PC-3 (cell line): Measurements from ENCODE around the gene DGKZ. TPM values are rescaled to one million over a fixed set of nuclear protein-coding genes. Genes with fewer than 3 reads are reported as not detected.

ENCODE experiments used
- ATAC-seq: fragments of 200-7000 bp; cut with Tn5 transposase; 2 replicates; pipeline ENCODE4 v1.9.1; 2020; ENCODE audit warnings: mild to moderate bottlenecking, moderate library complexity
- BruUV-seq: library from RNA; stranded (reverse); fragments of 400-500 nt; replicated peaks from 2 replicates; lab custom pipeline; 2021; lab: Mats Ljungman, UMichigan
- CTCF ChIA-PET: fragments of 300-600 bp; sonication (Branson Sonifier 250); formaldehyde crosslinking; loops from one replicate; lab custom pipeline; 2022; ENCODE audit warnings: antibody characterized with exemption; lab: Charles Lee
- POLR2A ChIA-PET: fragments of 300-600 bp; sonication (Branson Sonifier 250); formaldehyde crosslinking; loops from one replicate; lab custom pipeline; 2022; ENCODE audit warnings: antibody characterized with exemption; ENCODE audit not compliant: unreplicated experiment; lab: Charles Lee
- DNase-seq: peaks from one replicate; pipeline ENCODE4 v3.0.0-alpha.2; 2015
- H2AFZ ChIP-seq: fragments of 300-600 bp; sonication (generic); 2 replicates; pipeline ENCODE4 v1.6.0; 2016; ENCODE audit warnings: antibody characterized with exemption, low read length
- H3F3A ChIP-seq: fragments of 300-600 bp; sonication (generic); one replicate; pipeline ENCODE4 v1.6.0; 2017; ENCODE audit warnings: antibody characterized with exemption, low read length, control low read depth, mild to moderate bottlenecking; ENCODE audit not compliant: unreplicated experiment
- H3K27ac ChIP-seq: fragments of 300-600 bp; sonication (generic); 2 replicates; pipeline ENCODE4 v1.5.1; 2016; ENCODE audit warnings: mild to moderate bottlenecking, low read length
- H3K27me3 ChIP-seq: fragments of 300-600 bp; sonication (generic); 2 replicates; pipeline ENCODE4 v1.6.1; 2016; ENCODE audit warnings: low read length, mixed read lengths
- H3K36me3 ChIP-seq: fragments of 300-600 bp; sonication (generic); 2 replicates; pipeline ENCODE4 v1.6.1; 2016; ENCODE audit warnings: low read depth, mixed run types, low read length, mixed read lengths
- H3K4me1 ChIP-seq: fragments of 300-600 bp; sonication (generic); 2 replicates; pipeline ENCODE4 v1.5.1; 2016; ENCODE audit warnings: low read length; ENCODE audit not compliant: insufficient read depth
- H3K4me2 ChIP-seq: fragments of 300-600 bp; sonication (generic); 2 replicates; pipeline ENCODE4 v1.6.0; 2016; ENCODE audit warnings: low read length
- H3K4me3 ChIP-seq: fragments of 300-600 bp; sonication (generic); 2 replicates; pipeline ENCODE4 v1.5.1; 2016; ENCODE audit warnings: mild to moderate bottlenecking, low read length, mixed read lengths
- H3K79me2 ChIP-seq: fragments of 300-600 bp; sonication (generic); 2 replicates; pipeline ENCODE4 v1.6.1; 2017; ENCODE audit warnings: low read length, mixed read lengths
- H3K9ac ChIP-seq: fragments of 300-600 bp; sonication (generic); 2 replicates; pipeline ENCODE4 v1.6.0; 2016; ENCODE audit warnings: mild to moderate bottlenecking, low read length
- H3K9me2 ChIP-seq: fragments of 300-600 bp; sonication (generic); replicated peaks from 2 replicates; pipeline ENCODE4 v1.6.1; 2016; ENCODE audit warnings: mixed run types, low read length, mixed read lengths
- H3K9me3 ChIP-seq: fragments of 300-600 bp; sonication (generic); 2 replicates; pipeline ENCODE4 v1.6.1; 2016; ENCODE audit warnings: low read length, mixed read lengths
- H4K20me1 ChIP-seq: fragments of 300-600 bp; sonication (generic); 2 replicates; pipeline ENCODE4 v1.6.1; 2016; ENCODE audit warnings: low read length, mixed read lengths
- CTCF ChIP-seq: fragments of 300-600 bp; sonication (generic); conservative IDR thresholded peaks from 2 replicates; pipeline ENCODE4 v1.5.1; 2017; ENCODE audit warnings: antibody characterized with exemption, low read depth, mild to moderate bottlenecking, low read length
- EZH2 ChIP-seq: fragments of 300-600 bp; sonication (generic); IDR thresholded peaks from one replicate; pipeline ENCODE4 v1.6.1; 2017; ENCODE audit warnings: antibody characterized with exemption, mild to moderate bottlenecking, low read length; ENCODE audit not compliant: unreplicated experiment
- EZH2phosphoT487 ChIP-seq: fragments of 300-600 bp; sonication (generic); IDR thresholded peaks from 2 replicates; pipeline ENCODE4 v1.6.1; 2018; ENCODE audit warnings: mild to moderate bottlenecking, antibody characterized with exemption, low read length, borderline replicate concordance
- intact Hi-C: fragments of 100-400 bp; cut with micrococcal nuclease; formaldehyde crosslinking; loops from 2 replicates; pipeline ENCODE4 v1.9.0; 2023
- total RNA-seq: library from RNA; depleted of rRNA; stranded (reverse); fragments of >200 nt; gene quantifications from 2 replicates; pipeline ENCODE4 v1.2.3, GENCODE V29; 2014

DGKZ gene
- total RNA-seq, 1 experiment from 2014 or later, result 70.2 TPM

- no peak overlapping the region for H3K27ac ChIP-seq
- POLR2A ChIA-PET, result interaction anchor here (0.6 kb wide), 1 partner anchor 64 kb away, joined by 3 read pairs; no protein-coding TSS in a partner anchor
- no peak overlapping the region for H3K4me2 ChIP-seq
- no TSS peak for BruUV-seq
- no peaks in the 10 kb centered on the region for H3K9me3 ChIP-seq
- DNase-seq (no peak), ATAC-seq (no peak)
- H3K79me2 ChIP-seq, result no peaks in the 10 kb centered on the region
- CTCF ChIA-PET, result no interaction called here
- no peak overlapping the region for H3K9ac ChIP-seq
- intact Hi-C loops, result no loop called here
- no peaks in the 10 kb centered on the region for H3K9me2 ChIP-seq
- no peak overlapping the region for H2AFZ ChIP-seq
- H4K20me1 ChIP-seq, result no peaks in the 10 kb centered on the region
- H3K4me3 ChIP-seq, result no peak overlapping the region
- TF ChIP-seq CTCF, result no peak
- no peak for TF ChIP-seq EZH2phosphoT487
- no peak for TF ChIP-seq EZH2
- H3F3A ChIP-seq, result no peaks in the 10 kb centered on the region
- no peaks in the 10 kb centered on the region for H3K36me3 ChIP-seq
- peaks cover 8% of the 10 kb centered on the region; the same call in 1 of the 2 replicates for H3K4me1 ChIP-seq
- H3K27me3 ChIP-seq, result no peaks in the 10 kb centered on the region
Measured at GRCh38 chr11:46307369-46307768, 39.9 kb upstream of the DGKZ start.

- Histone ChIP-seq H3K9me3 (no peaks in the 10 kb centered on the region), H3K9me2 (no peaks in the 10 kb centered on the region), H3K4me1 (peaks cover 8% of the 10 kb centered on the region; the same call in 1 of the 2 replicates), H3K27ac (no peak overlapping the region), H3K4me2 (no peak overlapping the region), H2AFZ (no peak overlapping the region), H4K20me1 (no peaks in the 10 kb centered on the region), H3K4me3 (no peak overlapping the region), H3K36me3 (no peaks in the 10 kb centered on the region), H3F3A (no peaks in the 10 kb centered on the region), H3K79me2 (no peaks in the 10 kb centered on the region), H3K9ac (no peak overlapping the region), H3K27me3 (no peaks in the 10 kb centered on the region)
- TF ChIP-seq EZH2phosphoT487 (no peak), CTCF (no peak), EZH2 (no peak)
- intact Hi-C loops, result loop anchor here (1.0 to 2.0 kb wide), 3 partner anchors 61 to 69 kb away; no protein-coding TSS in a partner anchor
- no TSS peak for BruUV-seq
- POLR2A ChIA-PET, result no interaction called here
- DNase-seq, result no peak
- no peak for ATAC-seq
- CTCF ChIA-PET, result interaction anchor here (1.6 kb wide), 2 partner anchors 65 to 69 kb away, joined by 5 to 6 read pairs; no protein-coding TSS in a partner anchor
Measured at GRCh38 chr11:46307785-46308341, 39.4 kb upstream of the DGKZ start.
